Left renal pelvis (tissue), 4 donors: ENCODE data around the gene KRT1. TPM values are rescaled to one million over a fixed set of nuclear protein-coding genes. Genes with fewer than 3 reads are reported as not detected.

Experiments
- polyA plus RNA-seq, 4 donors: library from polyadenylated mRNA; unstranded; fragments of 120-200 nt; gene quantifications; one replicate each; pipeline ENCODE4 v1.2.1, GENCODE V29; 2013; ENCODE audit not compliant: insufficient read length in 4 of 4

The KRT1 gene
- polyA plus RNA-seq, 4 donors, result 0.34 to 2.5 (median 0.39) TPM

Other genes starting within 250 kb of the KRT1 start
- not detected for gene KRT75, start 246.0 kb downstream of the KRT1 start, polyA plus RNA-seq
- under 1 TPM in 1 of 4 donors, not detected in 3; 0.22 TPM for gene KRT6B, start 228.3 kb downstream of the KRT1 start, polyA plus RNA-seq
- gene KRT6C, start 206.6 kb downstream of the KRT1 start, polyA plus RNA-seq, result not detected
- under 1 TPM in 1 of 4 donors, not detected in 3; 0.07 TPM for gene KRT6A, start 187.2 kb downstream of the KRT1 start, polyA plus RNA-seq
- 1 to 10 TPM in 1 of 4 donors, under 1 TPM in 3; 0.17 to 1.4 (median 0.37) TPM for gene KRT5, start 160.0 kb downstream of the KRT1 start, polyA plus RNA-seq
- gene KRT71, start 127.3 kb downstream of the KRT1 start, polyA plus RNA-seq, result under 1 TPM in 1 of 4 donors, not detected in 3; 0.30 TPM
- gene KRT74, start 106.6 kb downstream of the KRT1 start, polyA plus RNA-seq, result not detected
- not detected for gene KRT72, start 78.9 kb downstream of the KRT1 start, polyA plus RNA-seq
- gene KRT73, start 61.8 kb downstream of the KRT1 start, polyA plus RNA-seq, result not detected
- not detected for gene KRT2, start 28.2 kb downstream of the KRT1 start, polyA plus RNA-seq
- gene KRT77, start 23.1 kb upstream of the KRT1 start, polyA plus RNA-seq, result not detected
- not detected for gene KRT76, start 96.9 kb upstream of the KRT1 start, polyA plus RNA-seq
- not detected for gene KRT3, start 115.7 kb upstream of the KRT1 start, polyA plus RNA-seq
- 1 to 10 TPM in 1 of 4 donors, under 1 TPM in 3; 0.17 to 2.7 (median 0.65) TPM for gene KRT4, start 133.7 kb upstream of the KRT1 start, polyA plus RNA-seq
- under 1 TPM in 1 of 4 donors, not detected in 3; 0.09 TPM for gene KRT79, start 153.9 kb upstream of the KRT1 start, polyA plus RNA-seq
- gene KRT78, start 168.6 kb upstream of the KRT1 start, polyA plus RNA-seq, result not detected
- 100 to 1,000 TPM in 3 of 4 donors, 1 to 10 TPM in 1; 6.0 to 285 (median 246) TPM for gene KRT8, start 224.7 kb upstream of the KRT1 start, polyA plus RNA-seq